K562 (cell line): ENCODE results near the gene JRKL. TPM values are rescaled to one million over a fixed set of nuclear protein-coding genes. Genes with fewer than 3 reads are reported as not detected.

Experiments
- ZBTB40 ChIP-seq, 2 experiments: fragments of 450-650 bp in 1 of 2; sonication (generic) in 1 of 2; formaldehyde crosslinking in 1 of 2; IDR thresholded peaks; 2 replicates each; pipeline versions ENCODE4 v1.7.1 to v1.9.0; 2016 to 2022; ENCODE audit warnings: inconsistent platforms in 1 of 2, mild to moderate bottlenecking in 1 of 2, missing genetic modification reagents in 1 of 2
- ZNF140 ChIP-seq: fragments of 250-450 bp; sonication (Bioruptor Pico); IDR thresholded peaks from 2 replicates; pipeline ENCODE4 v1.8.0; 2021; ENCODE audit warnings: moderate library complexity, mild to moderate bottlenecking, inconsistent platforms
- polyA plus RNA-seq, 8 experiments: library from polyadenylated mRNA; depleted of rRNA in 4 of 8; stranded (reverse) in 5 of 8; unstranded in 3 of 8; fragments of >200 nt; fragmentation: Nextera tagmentation in 2 of 8; fragmentation: Illumina TruSeq in 1 of 8; extraction: Ambion mirVana in 2 of 8; extraction: Trizol in 1 of 8; gene quantifications; 2 replicates each; pipeline versions ENCODE4 v1.2.1 to v1.2.3, GENCODE V29; 2011 to 2014; ENCODE audit warnings: inconsistent platforms in 1 of 8, missing spikeins in 1 of 8
- total RNA-seq, 7 experiments: library from RNA; depleted of rRNA in 6 of 7; stranded (reverse); fragments of >200 nt in 6 of 7; fragmentation: Illumina TruSeq in 2 of 7; extraction: Trizol in 2 of 7; gene quantifications; 2 replicates each; pipeline versions ENCODE4 v1.2.1 to v1.2.3, GENCODE V29; 2011 to 2021; ENCODE audit warnings: low replicate concordance in 1 of 7

The JRKL gene
- total and polyA plus RNA-seq, 9 of the 15 experiments (the other 6 are each of a cell fraction or from before 2014, with no cell fraction given) = 4.5 to 14.8 (median 8.5) TPM

DNA sequence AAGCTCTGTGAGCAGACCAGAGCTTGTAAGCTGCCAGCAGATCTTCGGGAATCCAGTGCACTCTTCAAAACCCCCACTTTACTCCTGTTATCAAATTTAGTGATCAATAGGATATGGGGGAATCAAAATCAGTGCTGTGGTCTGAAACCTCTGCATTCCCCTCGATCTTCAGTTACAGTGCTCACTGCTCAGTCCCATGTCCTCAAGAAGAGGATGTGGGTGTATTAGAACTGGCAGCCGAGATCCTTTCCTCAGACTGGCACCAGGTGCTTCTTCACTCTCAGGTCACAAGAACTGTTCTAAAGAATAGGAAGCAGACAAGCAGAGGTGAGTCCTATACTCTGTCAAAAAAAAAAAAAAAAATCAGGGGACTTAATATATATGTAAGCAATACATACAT lies 31.5 kb upstream of the JRKL start (continued):
- TF ChIP-seq ZBTB40 (IDR thresholded peaks at IDR 0.05) (no peak), ZBTB40 (CRISPR knock-in tag; IDR thresholded peaks at IDR 0.05) (no peak), ZNF140 (CRISPR knock-in tag) (no peak)
